Sigmoid colon (tissue), 4 donors: Measurements from ENCODE around the gene CTSA.

Experiments
- EP300 ChIP-seq, 4 donors: sonication (generic); formaldehyde crosslinking; IDR thresholded peaks; one replicate each; pipeline ENCODE4 v1.6.1; 2017; ENCODE audit warnings: antibody characterized with exemption in 4 of 4
- POLR2A ChIP-seq, 2 donors: fragments of 450-650 bp; IDR thresholded peaks; one replicate each; pipeline ENCODE4 v1.6.1; 2016; ENCODE audit warnings: antibody characterized with exemption in 2 of 2, mild to moderate bottlenecking in 2 of 2, moderate library complexity in 2 of 2
- TF ChIP-seq, protein P1 (sequence below), 4 experiments: fragments of 450-650 bp in 3 of 4; fragments of 200-600 bp in 1 of 4; IDR thresholded peaks; one replicate each; pipeline ENCODE4 v1.5.1; 2016 to 2019; ENCODE audit warnings: antibody characterized with exemption in 4 of 4, mild to moderate bottlenecking in 3 of 4, moderate library complexity in 2 of 4

DNA sequence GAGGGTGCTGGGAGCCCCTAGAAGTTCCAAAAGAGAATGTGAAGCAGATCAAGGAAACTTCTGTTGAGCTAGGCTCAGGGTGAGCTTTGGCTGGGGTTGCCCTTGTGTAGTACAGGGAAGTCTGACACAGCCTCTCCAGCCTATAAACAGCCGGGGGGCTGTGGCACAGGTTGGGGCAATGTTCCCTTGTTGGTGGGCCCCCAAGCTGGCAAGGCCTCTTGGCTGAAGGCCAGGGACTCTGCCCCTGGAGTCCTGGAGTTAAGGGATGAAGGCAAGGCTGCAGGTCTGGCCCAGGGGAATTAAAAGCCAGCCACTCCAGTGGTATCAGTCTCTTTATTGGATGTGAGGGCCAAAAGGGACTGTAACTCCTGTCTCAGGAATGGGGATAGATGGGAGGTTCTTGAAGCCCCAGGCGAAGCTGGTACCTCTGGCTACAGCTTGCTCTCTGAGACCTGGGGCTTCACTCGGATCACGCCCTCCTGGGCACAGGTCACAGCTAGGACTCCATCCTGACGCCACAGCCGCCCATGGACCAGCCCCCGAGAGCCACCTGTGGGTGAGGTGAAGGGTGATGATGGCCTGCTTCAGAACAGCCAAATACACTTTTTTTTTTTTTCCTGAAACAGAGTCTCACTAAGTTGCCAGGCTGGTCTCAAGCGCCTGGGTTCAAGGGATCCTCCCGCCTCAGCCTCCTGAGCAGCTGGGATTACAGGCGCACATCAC, 49.6 kb upstream of the CTSA start:
- TF ChIP-seq, protein P1, sequence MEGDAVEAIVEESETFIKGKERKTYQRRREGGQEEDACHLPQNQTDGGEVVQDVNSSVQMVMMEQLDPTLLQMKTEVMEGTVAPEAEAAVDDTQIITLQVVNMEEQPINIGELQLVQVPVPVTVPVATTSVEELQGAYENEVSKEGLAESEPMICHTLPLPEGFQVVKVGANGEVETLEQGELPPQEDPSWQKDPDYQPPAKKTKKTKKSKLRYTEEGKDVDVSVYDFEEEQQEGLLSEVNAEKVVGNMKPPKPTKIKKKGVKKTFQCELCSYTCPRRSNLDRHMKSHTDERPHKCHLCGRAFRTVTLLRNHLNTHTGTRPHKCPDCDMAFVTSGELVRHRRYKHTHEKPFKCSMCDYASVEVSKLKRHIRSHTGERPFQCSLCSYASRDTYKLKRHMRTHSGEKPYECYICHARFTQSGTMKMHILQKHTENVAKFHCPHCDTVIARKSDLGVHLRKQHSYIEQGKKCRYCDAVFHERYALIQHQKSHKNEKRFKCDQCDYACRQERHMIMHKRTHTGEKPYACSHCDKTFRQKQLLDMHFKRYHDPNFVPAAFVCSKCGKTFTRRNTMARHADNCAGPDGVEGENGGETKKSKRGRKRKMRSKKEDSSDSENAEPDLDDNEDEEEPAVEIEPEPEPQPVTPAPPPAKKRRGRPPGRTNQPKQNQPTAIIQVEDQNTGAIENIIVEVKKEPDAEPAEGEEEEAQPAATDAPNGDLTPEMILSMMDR (IDR thresholded peaks at IDR 0.05), result no peak
- TF ChIP-seq POLR2A (IDR thresholded peaks at IDR 0.05), result no peak
- TF ChIP-seq EP300 (IDR thresholded peaks at IDR 0.05), result no peak
